WI38 (cell line): ENCODE measurements around the gene KCNN3.

Experiments used
- H3K4me3 ChIP-seq: 2 replicates; pipeline ENCODE4 v1.5.1; 2011; ENCODE audit warnings: low read depth, mild to moderate bottlenecking, control low read depth, low read length
- TF ChIP-seq, protein P1 (sequence below): IDR thresholded peaks from 2 replicates; pipeline ENCODE4 v1.5.1; 2012; ENCODE audit warnings: low read depth, mild to moderate bottlenecking, control low read depth, low read length

Gene KCNN3

DNA sequence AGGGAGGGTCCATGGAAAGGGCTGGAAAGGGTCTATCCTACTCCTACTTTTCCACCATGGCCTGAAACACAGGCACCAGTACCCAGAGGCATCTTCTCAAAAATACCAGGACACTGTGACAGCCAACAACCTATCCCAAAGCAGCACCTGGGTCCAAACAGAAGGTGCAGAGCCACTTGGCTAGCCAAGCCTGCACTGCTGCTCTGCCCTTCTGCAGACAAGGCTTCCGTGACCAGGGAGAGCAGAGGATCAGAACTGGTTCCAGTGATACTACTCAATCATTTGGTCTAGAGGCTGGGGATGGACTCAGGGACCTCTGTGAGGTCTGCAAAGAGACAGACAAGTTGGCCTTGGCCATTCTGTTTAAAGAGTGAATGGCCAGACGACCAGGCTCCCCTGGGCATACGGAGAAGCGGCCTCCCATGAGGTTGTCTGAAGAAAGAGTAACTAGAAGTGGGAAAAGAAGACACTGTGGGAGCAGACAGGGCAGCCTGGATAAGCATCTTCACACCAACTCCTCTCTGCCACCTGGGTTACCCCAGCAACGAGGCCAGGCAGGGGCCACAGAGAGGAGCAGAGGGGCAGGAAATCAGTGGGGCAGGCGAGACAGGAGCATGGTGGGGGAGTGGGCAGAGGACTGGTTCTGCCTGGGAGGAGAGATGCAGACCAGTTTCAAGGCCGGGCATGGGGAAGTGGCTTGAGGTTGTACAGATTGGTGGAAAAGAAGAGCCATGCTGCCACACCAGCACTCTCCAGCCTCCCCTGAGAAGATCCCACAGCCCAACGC is 5.7 kb downstream of the KCNN3 start:
- no peak overlapping the region for H3K4me3 ChIP-seq
- TF ChIP-seq, protein P1, sequence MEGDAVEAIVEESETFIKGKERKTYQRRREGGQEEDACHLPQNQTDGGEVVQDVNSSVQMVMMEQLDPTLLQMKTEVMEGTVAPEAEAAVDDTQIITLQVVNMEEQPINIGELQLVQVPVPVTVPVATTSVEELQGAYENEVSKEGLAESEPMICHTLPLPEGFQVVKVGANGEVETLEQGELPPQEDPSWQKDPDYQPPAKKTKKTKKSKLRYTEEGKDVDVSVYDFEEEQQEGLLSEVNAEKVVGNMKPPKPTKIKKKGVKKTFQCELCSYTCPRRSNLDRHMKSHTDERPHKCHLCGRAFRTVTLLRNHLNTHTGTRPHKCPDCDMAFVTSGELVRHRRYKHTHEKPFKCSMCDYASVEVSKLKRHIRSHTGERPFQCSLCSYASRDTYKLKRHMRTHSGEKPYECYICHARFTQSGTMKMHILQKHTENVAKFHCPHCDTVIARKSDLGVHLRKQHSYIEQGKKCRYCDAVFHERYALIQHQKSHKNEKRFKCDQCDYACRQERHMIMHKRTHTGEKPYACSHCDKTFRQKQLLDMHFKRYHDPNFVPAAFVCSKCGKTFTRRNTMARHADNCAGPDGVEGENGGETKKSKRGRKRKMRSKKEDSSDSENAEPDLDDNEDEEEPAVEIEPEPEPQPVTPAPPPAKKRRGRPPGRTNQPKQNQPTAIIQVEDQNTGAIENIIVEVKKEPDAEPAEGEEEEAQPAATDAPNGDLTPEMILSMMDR, result no peak

DNA sequence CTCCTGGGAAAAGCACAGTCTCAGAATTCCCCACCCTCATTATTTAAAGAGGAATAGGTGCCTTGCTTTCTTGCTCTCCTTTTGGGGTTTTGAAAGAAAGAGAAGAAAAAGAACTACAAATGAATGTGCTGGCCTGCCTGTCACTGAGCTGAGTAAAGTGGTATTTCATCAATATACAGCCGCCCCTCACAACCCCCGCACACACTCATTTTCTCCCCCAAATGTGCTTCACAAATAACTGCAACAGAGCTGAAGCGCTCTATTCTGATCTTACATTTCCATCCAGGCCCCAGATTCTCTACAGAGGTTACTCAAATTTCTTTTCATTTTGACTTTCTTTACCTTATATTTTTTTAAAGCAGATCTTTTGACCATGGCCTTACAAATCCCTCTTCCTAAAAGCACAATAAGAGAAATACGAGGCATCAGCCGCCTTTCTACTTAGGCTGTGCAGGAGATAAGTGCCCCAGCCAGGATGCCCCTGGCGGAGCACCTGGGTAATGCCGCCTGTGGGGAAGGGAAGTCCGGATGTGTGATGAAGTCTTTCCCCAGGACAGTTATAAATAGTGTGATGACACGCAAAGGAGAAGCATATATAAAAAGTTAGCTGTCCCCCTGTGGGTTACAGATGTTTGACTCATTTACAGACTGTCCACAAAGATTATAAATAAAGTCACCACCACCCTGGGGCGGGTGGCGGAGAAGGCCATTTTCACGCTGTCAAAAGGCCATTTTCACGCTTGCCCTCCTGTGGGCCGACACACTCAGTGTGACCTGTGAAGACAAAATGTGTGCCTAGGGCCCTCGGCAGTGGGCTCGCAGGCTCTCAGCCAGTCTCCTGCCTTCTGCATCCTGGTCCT is 6.5 kb downstream of the KCNN3 start:
- H3K4me3 ChIP-seq, result no peak overlapping the region
- TF ChIP-seq, protein P1, result peak; percentile 93

DNA sequence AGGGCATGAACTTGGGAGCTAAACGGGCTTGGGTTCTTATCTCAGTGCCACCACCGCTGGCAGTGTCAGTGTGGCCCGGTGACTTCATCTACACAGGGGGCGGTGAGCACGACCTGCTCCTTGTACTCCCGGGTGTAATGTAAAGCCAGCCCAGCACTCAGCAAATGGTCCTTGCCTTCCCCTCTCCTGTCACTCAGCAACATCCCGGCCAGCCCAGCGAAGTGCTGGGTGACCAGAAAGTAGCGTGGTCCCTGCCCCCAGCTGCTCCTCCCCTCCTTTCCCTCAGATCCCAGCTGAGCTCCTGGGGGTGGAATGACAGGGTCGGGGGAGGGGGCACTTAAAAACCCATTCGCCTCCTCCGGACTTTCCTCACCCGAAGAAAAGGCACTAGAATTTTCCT is 7.2 kb downstream of the KCNN3 start:
- H3K4me3 ChIP-seq, result no peak overlapping the region
- TF ChIP-seq, protein P1, result no peak

DNA sequence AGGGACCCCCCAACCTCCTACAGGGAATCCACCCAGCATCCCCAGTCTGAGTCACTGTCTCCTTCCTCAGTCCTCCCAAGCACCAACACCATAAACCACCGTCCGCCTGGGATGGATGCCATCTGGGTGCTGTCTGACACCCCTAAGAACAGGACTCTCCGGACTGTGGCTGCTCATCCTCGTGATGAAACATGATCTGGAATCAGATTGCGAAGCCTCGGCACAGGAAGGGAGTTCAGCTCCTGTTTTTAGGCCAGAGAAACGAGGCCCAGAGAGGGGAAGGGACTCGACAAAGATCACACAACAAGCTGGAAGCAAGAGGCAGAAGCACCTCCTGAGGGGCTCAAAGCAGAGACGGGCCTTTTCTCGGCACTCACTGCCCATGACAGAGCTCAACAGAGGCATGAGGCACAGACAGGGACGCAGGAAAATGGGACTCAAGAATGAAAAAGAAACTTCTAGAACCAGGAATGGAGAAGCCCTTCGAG is 8.4 kb downstream of the KCNN3 start:
- TF ChIP-seq, protein P1, result no peak
- H3K4me3 ChIP-seq, result no peak overlapping the region

DNA sequence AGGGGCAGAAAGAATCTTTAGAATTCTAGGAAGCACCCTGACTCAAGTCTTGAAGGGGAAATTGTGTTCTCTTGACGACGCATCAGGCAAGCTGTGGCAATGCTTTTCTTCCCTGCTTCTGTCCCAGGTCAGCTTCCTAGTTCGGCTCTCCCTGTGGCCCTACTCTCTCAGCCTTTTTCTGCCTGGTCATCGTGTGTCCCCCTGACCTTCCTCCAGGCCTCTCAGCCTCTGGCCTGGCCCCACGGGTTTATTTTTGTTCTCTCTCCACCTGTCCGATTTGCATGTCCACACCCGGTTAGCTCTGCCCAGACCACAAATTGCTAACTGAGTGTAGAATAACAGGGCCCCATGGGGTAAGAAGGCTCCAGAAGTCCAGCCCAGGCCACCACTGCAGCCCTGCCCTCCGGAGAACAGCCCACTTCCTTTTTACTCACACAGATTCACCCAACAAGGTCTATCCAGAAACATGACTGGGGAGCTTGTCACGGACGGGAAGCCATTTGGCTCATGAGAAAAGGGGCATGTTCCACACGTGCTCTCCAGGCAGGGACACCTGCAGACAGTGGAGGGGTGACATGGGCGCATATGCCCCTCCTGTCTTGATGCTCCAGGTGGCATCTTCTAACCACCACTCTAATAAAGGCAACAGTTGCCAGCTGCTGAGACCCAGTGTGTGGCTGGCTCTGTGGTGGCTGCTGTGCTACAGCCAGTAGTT is 9.8 kb downstream of the KCNN3 start:
- no peak overlapping the region for H3K4me3 ChIP-seq
- TF ChIP-seq, protein P1, result no peak

DNA sequence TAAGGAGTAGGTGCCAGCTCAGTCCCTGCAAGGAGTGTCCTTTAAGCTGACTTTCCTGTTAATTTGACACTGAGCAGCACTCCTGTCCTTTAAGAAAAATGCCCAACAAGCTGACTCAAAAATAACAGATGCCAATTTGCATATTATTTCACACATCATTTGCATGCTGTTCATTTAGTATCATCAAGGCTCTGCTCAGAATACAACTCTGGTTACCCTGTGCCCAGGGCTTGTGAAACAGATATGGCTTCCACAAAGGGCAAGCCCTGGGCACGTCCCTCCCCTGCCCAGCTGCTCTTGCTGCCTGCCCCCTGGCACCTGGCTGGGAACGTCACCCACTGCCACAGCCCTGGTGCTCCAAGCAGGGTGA is 10.3 kb downstream of the KCNN3 start:
- TF ChIP-seq, protein P1, result no peak
- H3K4me3 ChIP-seq, result no peak overlapping the region
